Loucy (cell line): ENCODE measurements around the gene MCUR1.
A peak's percentile ranks its signal among the peaks of the same experiment; 100 is the strongest.

Experiments used
- H2AFZ ChIP-seq: fragments of 200-600 bp; sonication (generic); 2 replicates; pipeline ENCODE4 v1.6.0; 2016; ENCODE audit warnings: antibody characterized with exemption, mild to moderate bottlenecking, low read length, moderate library complexity
- H3F3A ChIP-seq: fragments of 200-600 bp; 2 replicates; pipeline ENCODE4 v1.6.0; 2016; ENCODE audit warnings: antibody characterized with exemption, low read depth, mild to moderate bottlenecking
- H3K27me3 ChIP-seq: fragments of 200-600 bp; sonication (generic); 2 replicates; pipeline ENCODE4 v1.6.1; 2014; ENCODE audit warnings: low read length, mild to moderate bottlenecking; ENCODE audit not compliant: insufficient read depth, poor library complexity, severe bottlenecking
- H3K36me3 ChIP-seq: fragments of 200-600 bp; sonication (generic); 2 replicates; pipeline ENCODE4 v1.6.1; 2016; ENCODE audit warnings: low read length; ENCODE audit not compliant: insufficient read depth
- H3K4me1 ChIP-seq: fragments of 200-600 bp; sonication (generic); 2 replicates; pipeline ENCODE4 v1.5.1; 2014; ENCODE audit warnings: low read length, mild to moderate bottlenecking; ENCODE audit not compliant: insufficient read depth, poor library complexity, severe bottlenecking
- H3K4me2 ChIP-seq: fragments of 200-600 bp; sonication (generic); 2 replicates; pipeline ENCODE4 v1.6.0; 2014; ENCODE audit warnings: antibody characterized with exemption, low read length, low read depth, mild to moderate bottlenecking; ENCODE audit not compliant: poor library complexity, severe bottlenecking
- H3K4me3 ChIP-seq: fragments of 200-600 bp; sonication (generic); 2 replicates; pipeline ENCODE4 v1.5.1; 2014; ENCODE audit warnings: low read length, mild to moderate bottlenecking, mixed read lengths; ENCODE audit not compliant: poor library complexity, severe bottlenecking
- H3K79me2 ChIP-seq: fragments of 200-600 bp; sonication (generic); 2 replicates; pipeline ENCODE4 v1.6.1; 2014; ENCODE audit warnings: low read length; ENCODE audit not compliant: insufficient read depth
- H3K9ac ChIP-seq: fragments of 200-600 bp; sonication (generic); 2 replicates; pipeline ENCODE4 v1.6.0; 2014; ENCODE audit warnings: mild to moderate bottlenecking, low read depth, low read length, moderate library complexity; ENCODE audit not compliant: poor library complexity, severe bottlenecking
- H3K9me2 ChIP-seq: fragments of 200-600 bp; sonication (generic); replicated peaks from 2 replicates; pipeline ENCODE4 v1.6.1; 2016; ENCODE audit warnings: low read depth, low read length, mixed read lengths
- H3K9me3 ChIP-seq: fragments of 200-600 bp; sonication (generic); 2 replicates; pipeline ENCODE4 v1.6.1; 2014; ENCODE audit warnings: mild to moderate bottlenecking, antibody characterized with exemption, low read length, low read depth; ENCODE audit not compliant: insufficient read depth
- H4K20me1 ChIP-seq: fragments of 200-600 bp; sonication (generic); 2 replicates; pipeline ENCODE4 v1.6.0; 2014; ENCODE audit warnings: antibody characterized with exemption, low read length, mild to moderate bottlenecking; ENCODE audit not compliant: insufficient read depth, poor library complexity, severe bottlenecking
- EZH2phosphoT487 ChIP-seq: fragments of 200-600 bp; IDR thresholded peaks from 2 replicates; pipeline ENCODE4 v1.6.1; 2018; ENCODE audit warnings: antibody characterized with exemption, mild to moderate bottlenecking, moderate library complexity, borderline replicate concordance
- TF ChIP-seq, protein P1 (sequence below): fragments of 200-600 bp; sonication (generic); conservative IDR thresholded peaks from 2 replicates; pipeline ENCODE4 v1.5.1; 2014; ENCODE audit warnings: mild to moderate bottlenecking, antibody characterized with exemption, low read length

The MCUR1 gene

GRCh38 chr6:13764996-13765395 lies 49.4 kb downstream of the MCUR1 start:
- no peaks in the 10 kb centered on the region for H4K20me1 ChIP-seq
- H3K4me3 ChIP-seq, result no peak overlapping the region
- H2AFZ ChIP-seq, result no peak overlapping the region
- peaks cover 49% of the 10 kb centered on the region for H3K4me1 ChIP-seq
- H3K4me2 ChIP-seq, result no peak overlapping the region
- TF ChIP-seq EZH2phosphoT487, result no peak
- TF ChIP-seq, protein P1, sequence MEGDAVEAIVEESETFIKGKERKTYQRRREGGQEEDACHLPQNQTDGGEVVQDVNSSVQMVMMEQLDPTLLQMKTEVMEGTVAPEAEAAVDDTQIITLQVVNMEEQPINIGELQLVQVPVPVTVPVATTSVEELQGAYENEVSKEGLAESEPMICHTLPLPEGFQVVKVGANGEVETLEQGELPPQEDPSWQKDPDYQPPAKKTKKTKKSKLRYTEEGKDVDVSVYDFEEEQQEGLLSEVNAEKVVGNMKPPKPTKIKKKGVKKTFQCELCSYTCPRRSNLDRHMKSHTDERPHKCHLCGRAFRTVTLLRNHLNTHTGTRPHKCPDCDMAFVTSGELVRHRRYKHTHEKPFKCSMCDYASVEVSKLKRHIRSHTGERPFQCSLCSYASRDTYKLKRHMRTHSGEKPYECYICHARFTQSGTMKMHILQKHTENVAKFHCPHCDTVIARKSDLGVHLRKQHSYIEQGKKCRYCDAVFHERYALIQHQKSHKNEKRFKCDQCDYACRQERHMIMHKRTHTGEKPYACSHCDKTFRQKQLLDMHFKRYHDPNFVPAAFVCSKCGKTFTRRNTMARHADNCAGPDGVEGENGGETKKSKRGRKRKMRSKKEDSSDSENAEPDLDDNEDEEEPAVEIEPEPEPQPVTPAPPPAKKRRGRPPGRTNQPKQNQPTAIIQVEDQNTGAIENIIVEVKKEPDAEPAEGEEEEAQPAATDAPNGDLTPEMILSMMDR, result no peak
- H3K9me2 ChIP-seq, result no peaks in the 10 kb centered on the region
- no peaks in the 10 kb centered on the region for H3K79me2 ChIP-seq
- no peaks in the 10 kb centered on the region for H3K36me3 ChIP-seq
- peaks cover 4% of the 10 kb centered on the region; the same call in 1 of the 2 replicates for H3F3A ChIP-seq
- H3K9me3 ChIP-seq, result no peaks in the 10 kb centered on the region
- no peak overlapping the region for H3K9ac ChIP-seq
- H3K27me3 ChIP-seq, result no peaks in the 10 kb centered on the region

GRCh38 chr6:13763740-13764381 lies 50.5 kb downstream of the MCUR1 start:
- H3K79me2 ChIP-seq, result no peaks in the 10 kb centered on the region
- H2AFZ ChIP-seq, result peak overlapping the region; percentile 75
- H3K27me3 ChIP-seq, result no peaks in the 10 kb centered on the region
- no peaks in the 10 kb centered on the region for H3K36me3 ChIP-seq
- peaks cover 49% of the 10 kb centered on the region for H3K4me1 ChIP-seq
- H3F3A ChIP-seq, result peaks cover 4% of the 10 kb centered on the region; the same call in 1 of the 2 replicates
- H3K9ac ChIP-seq, result peak overlapping the region; percentile 63
- no peaks in the 10 kb centered on the region for H3K9me2 ChIP-seq
- H3K9me3 ChIP-seq, result no peaks in the 10 kb centered on the region
- TF ChIP-seq EZH2phosphoT487, result no peak
- TF ChIP-seq, protein P1, result no peak
- no peak overlapping the region for H3K4me3 ChIP-seq
- H4K20me1 ChIP-seq, result no peaks in the 10 kb centered on the region
- peak overlapping the region; percentile 78 for H3K4me2 ChIP-seq

DNA sequence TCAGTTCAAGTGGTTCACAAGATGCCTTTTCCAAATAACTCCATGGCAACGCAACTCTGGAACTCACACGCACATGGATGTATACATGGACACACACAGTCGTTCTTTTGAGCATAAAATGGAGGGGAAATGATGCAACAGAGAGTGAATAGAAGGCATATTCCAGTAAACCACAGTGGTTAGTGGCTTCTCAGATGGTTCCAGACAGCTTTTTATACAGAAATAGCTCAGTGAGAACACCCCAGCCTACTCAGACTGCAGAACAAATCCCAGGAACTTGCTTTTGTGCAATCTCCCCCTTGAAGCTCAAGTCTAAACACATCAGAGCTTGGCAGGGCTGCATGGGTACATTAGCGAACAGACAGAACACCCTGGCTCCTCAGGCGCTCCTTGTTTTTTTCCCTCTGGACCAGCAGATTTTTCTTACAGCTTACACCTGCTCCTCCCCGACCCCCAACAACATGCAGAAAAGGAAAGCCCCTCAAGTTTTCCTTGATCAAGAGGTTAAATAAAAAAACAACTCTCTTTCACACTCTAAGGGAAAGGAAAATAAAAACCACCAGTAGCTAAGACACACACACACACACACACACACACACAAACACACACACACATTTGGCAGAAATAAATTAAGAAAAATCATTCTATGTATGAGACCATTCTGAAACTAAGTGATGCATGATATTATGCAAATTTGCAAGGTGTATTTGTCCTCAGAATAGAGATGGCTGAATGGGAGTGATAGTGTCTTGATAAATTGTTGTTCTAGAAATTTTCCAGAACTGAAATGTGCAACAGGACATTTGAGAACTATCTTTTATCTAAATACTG lies 51.5 kb downstream of the MCUR1 start:
- H2AFZ ChIP-seq, result peak overlapping the region; percentile 75
- H3K36me3 ChIP-seq, result no peaks in the 10 kb centered on the region
- peaks cover 49% of the 10 kb centered on the region for H3K4me1 ChIP-seq
- no peaks in the 10 kb centered on the region for H3K79me2 ChIP-seq
- H3K9ac ChIP-seq, result peak overlapping the region; percentile 63
- no peaks in the 10 kb centered on the region for H3K9me2 ChIP-seq
- peak overlapping the region; percentile 59 for H3K4me3 ChIP-seq
- H3K27me3 ChIP-seq, result no peaks in the 10 kb centered on the region
- TF ChIP-seq, protein P1, result no peak
- TF ChIP-seq EZH2phosphoT487, result no peak
- no peaks in the 10 kb centered on the region for H4K20me1 ChIP-seq
- H3K9me3 ChIP-seq, result no peaks in the 10 kb centered on the region
- peak overlapping the region; percentile 78 for H3K4me2 ChIP-seq
- H3F3A ChIP-seq, result peaks cover 4% of the 10 kb centered on the region; the same call in 1 of the 2 replicates
